ENCODE results near the gene TPD52L2. TPM values are rescaled to one million over a fixed set of nuclear protein-coding genes. Genes with fewer than 3 reads are reported as not detected.
"Not testable (repeated sequence)": the region's sequence is repeated elsewhere in the genome, so short reads cannot be mapped to it uniquely, and the experiment has no call there.

The TPD52L2 gene
- total RNA-seq, 1 donor from 2014 or later, result 141 TPM

DNA sequence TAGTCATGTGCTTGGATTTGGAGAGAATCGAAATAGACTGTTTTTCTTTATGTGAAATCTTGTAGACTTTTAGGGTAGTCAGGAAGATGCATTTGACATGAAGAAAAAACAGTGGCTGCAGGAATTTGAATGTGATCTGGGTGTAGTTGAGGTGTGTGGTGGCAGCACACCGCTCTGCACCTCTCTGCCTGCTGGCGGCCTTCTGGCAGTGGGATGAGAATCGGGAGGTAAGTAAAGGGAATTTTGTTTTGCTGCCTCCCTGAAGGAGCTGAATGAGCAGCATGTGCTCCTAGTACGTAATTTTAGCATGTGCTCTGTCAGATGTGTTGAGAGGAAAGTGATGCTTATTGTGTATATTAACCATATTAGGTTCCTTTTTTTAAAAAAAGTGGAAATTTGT is 3.2 kb downstream of the TPD52L2 start:
- Mint-ChIP-seq H3K27me3 (ENCODE audit: low read depth) (no peaks in the 10 kb centered on the region), H3K4me3 (ENCODE audit: unreplicated experiment) (peak overlapping the region; percentile 28), H3K27ac (ENCODE audit: unreplicated experiment) (peak overlapping the region; percentile 22), H3K9me3 (ENCODE audit: low read depth) (no peaks in the 10 kb centered on the region), H3K36me3 (ENCODE audit: low read depth) (peaks cover 20% of the 10 kb centered on the region), H3K4me1 (ENCODE audit: low read depth) (peaks cover 28% of the 10 kb centered on the region)
- DNase-seq (ENCODE audit: low spot score), result no peak
- TF ChIP-seq, protein P1, sequence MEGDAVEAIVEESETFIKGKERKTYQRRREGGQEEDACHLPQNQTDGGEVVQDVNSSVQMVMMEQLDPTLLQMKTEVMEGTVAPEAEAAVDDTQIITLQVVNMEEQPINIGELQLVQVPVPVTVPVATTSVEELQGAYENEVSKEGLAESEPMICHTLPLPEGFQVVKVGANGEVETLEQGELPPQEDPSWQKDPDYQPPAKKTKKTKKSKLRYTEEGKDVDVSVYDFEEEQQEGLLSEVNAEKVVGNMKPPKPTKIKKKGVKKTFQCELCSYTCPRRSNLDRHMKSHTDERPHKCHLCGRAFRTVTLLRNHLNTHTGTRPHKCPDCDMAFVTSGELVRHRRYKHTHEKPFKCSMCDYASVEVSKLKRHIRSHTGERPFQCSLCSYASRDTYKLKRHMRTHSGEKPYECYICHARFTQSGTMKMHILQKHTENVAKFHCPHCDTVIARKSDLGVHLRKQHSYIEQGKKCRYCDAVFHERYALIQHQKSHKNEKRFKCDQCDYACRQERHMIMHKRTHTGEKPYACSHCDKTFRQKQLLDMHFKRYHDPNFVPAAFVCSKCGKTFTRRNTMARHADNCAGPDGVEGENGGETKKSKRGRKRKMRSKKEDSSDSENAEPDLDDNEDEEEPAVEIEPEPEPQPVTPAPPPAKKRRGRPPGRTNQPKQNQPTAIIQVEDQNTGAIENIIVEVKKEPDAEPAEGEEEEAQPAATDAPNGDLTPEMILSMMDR (IDR thresholded peaks at IDR 0.05), result no peak

DNA sequence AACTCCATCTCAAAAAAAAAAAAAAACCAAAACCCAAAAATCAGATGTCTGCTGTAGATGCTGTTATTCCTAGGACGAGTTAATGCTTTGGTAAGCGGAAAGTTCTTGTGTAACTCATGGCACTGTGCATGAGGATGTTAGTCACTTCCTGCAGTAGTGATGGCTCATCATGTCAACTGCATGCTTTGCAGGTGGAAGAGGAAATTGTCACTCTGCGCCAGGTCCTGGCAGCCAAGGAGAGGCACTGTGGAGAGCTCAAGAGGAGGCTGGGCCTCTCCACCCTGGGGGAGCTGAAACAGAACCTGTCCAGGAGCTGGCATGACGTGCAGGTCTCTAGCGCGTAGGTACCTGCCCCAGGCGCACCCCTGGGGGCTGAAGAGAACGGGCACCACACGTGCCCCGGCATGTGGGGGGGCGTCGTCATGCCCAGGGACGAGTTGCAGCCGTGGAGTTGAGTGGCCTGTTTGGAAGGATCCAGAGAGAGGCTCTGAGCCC is 8.5 kb downstream of the TPD52L2 start:
- no peaks in the 10 kb centered on the region for H3K9me3 Mint-ChIP-seq (ENCODE audit: low read depth)
- no peak for DNase-seq (ENCODE audit: low spot score)
- no peaks in the 10 kb centered on the region for H3K27me3 Mint-ChIP-seq (ENCODE audit: low read depth)
- H3K4me3 Mint-ChIP-seq (ENCODE audit: unreplicated experiment), result no peak overlapping the region
- H3K27ac Mint-ChIP-seq (ENCODE audit: unreplicated experiment), result peak overlapping the region; percentile 70
- TF ChIP-seq, protein P1 (IDR thresholded peaks at IDR 0.05), result no peak
- peaks cover 31% of the 10 kb centered on the region for H3K36me3 Mint-ChIP-seq (ENCODE audit: low read depth)
- peaks cover 4% of the 10 kb centered on the region for H3K4me1 Mint-ChIP-seq (ENCODE audit: low read depth)

DNA sequence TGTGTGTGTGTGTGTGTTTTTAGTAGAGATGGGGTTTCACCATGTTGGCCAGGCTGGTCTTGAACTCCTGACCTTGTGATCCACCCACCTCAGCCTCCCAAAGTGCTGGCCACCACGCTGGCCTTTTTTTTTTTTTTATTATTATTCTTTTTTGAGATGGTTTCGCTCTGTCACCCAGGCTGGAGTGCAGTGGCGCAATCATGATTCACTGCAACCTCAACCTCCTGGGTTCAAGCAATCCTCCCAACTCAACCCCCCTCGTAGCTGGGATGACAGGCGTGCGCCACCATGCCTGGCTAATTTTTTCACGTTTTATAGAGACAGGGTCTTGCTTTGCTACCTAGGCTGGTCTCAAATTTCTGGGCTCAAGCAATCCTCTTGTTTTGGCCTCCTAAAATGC is 9.2 kb downstream of the TPD52L2 start:
- H3K36me3 Mint-ChIP-seq (ENCODE audit: low read depth), result peaks cover 31% of the 10 kb centered on the region
- not testable (repeated sequence) for H3K27me3 Mint-ChIP-seq (ENCODE audit: low read depth); H3K9me3 Mint-ChIP-seq (ENCODE audit: low read depth); H3K4me3 Mint-ChIP-seq (ENCODE audit: unreplicated experiment); H3K4me1 Mint-ChIP-seq (ENCODE audit: low read depth); H3K27ac Mint-ChIP-seq (ENCODE audit: unreplicated experiment); DNase-seq (ENCODE audit: low spot score)

DNA sequence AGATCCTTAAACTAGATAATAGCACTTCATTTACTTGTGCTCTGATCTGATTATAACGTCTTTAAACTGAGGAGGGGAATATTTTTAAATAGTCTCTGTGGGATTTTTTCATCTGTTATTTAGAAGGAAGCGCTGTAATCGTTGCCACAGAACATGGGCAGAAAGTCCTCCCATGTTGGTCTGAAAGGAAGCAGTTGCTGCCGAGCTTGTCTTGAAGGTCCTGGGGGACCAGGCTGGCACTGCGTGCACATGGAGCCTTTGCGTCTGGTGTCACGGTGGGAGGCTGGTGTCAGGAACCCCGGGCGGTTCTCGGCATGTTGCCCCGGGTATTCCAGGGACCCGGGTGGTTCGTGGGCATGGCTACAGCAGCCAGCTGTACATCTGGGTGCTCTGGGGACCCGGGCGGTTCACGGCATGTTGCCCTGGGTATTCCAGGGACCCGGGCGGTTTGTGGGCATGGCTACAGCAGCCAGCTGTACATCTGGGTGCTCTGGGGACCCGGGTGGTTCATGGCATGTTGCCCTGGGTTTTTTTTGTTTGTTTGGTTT is 11.5 kb downstream of the TPD52L2 start:
- Mint-ChIP-seq H3K27ac (ENCODE audit: unreplicated experiment) (no peak overlapping the region), H3K36me3 (ENCODE audit: low read depth) (peaks cover 25% of the 10 kb centered on the region), H3K9me3 (ENCODE audit: low read depth) (no peaks in the 10 kb centered on the region), H3K4me1 (ENCODE audit: low read depth) (peaks cover 4% of the 10 kb centered on the region), H3K4me3 (ENCODE audit: unreplicated experiment) (no peak overlapping the region), H3K27me3 (ENCODE audit: low read depth) (no peaks in the 10 kb centered on the region)
- TF ChIP-seq, protein P1 (IDR thresholded peaks at IDR 0.05), result no peak
- DNase-seq (ENCODE audit: low spot score), result no peak

DNA sequence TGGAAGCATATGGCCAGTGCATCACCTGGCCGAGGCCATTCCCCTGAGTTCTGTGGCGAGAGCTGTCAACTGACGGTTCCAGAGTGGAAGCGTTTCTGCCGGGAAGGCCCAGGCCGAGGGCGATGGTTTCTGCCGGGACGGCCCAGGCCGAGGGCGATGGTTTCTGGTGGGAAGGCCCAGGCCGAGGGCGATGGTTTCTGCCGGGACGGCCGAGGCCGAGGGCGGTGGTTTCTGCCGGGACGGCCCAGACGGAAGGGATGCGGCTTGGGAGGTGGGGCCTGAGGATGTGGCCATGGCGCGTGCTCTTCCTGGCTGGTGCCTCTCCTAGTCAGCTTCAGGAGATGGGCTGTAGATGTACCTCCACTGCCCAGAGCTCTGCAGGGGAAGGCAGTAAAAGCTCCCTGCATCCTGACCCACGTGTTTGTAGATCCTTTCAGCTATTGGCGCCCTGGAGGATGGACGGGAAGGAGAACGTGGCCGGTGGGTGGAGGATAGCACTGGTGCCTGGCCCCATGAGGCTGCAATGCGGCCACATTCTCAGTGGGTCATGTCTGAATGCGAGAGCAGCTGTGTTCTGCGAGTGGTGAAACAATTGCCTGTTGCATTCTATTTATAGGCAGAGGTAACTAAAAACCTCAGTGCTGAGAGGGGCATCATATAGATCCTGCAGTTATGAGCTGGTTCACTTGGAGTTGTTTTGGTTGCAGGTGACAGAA is 12.8 kb downstream of the TPD52L2 start:
- Mint-ChIP-seq H3K4me1 (ENCODE audit: low read depth) (peaks cover 4% of the 10 kb centered on the region), H3K9me3 (ENCODE audit: low read depth) (no peaks in the 10 kb centered on the region), H3K27ac (ENCODE audit: unreplicated experiment) (no peak overlapping the region), H3K36me3 (ENCODE audit: low read depth) (peaks cover 28% of the 10 kb centered on the region), H3K4me3 (ENCODE audit: unreplicated experiment) (no peak overlapping the region), H3K27me3 (ENCODE audit: low read depth) (no peaks in the 10 kb centered on the region)
- DNase-seq (ENCODE audit: low spot score), result no peak
- TF ChIP-seq, protein P1 (IDR thresholded peaks at IDR 0.05), result no peak
